Right lobe of liver (tissue), 4 donors: Measurements from ENCODE around the gene LYPD6B.

Experiments used
- CTCF ChIP-seq, 4 donors: fragments of 200-600 bp in 3 of 4; fragments of 450-650 bp in 1 of 4; IDR thresholded peaks; one replicate each; pipeline versions ENCODE4 v1.5.1 to v1.8.0; 2016 to 2022; ENCODE audit warnings: antibody characterized with exemption in 4 of 4, mild to moderate bottlenecking in 2 of 4
- POLR2A ChIP-seq: fragments of 450-650 bp; IDR thresholded peaks from one replicate; pipeline ENCODE4 v1.6.1; 2017; ENCODE audit warnings: antibody characterized with exemption, mild to moderate bottlenecking
- donor health status: DM: no; HTN: no; CAD: no.
- donor health status: DM: no; HTN: no; CAD: no.
- donor health status: DM: no; HTN: yes; CAD: no.

GRCh38 chr2:149033716-149034115 lies 4.8 kb upstream of the LYPD6B start:
- TF ChIP-seq CTCF (IDR thresholded peaks at IDR 0.05), result no peak
- no peak for TF ChIP-seq POLR2A
